Subcutaneous adipose tissue (tissue), 4 donors: ENCODE results near the gene FES. TPM values are rescaled to one million over a fixed set of nuclear protein-coding genes. Genes with fewer than 3 reads are reported as not detected.

Source experiments
- total RNA-seq, 4 donors: library from RNA; depleted of rRNA; stranded (reverse); fragments of >200 nt; gene quantifications; one replicate each; pipeline ENCODE4 v1.1.0, GENCODE V29; 2016
- TF ChIP-seq, protein P1 (sequence below): fragments of 450-650 bp; IDR thresholded peaks from one replicate; pipeline ENCODE4 v1.5.1; 2016; ENCODE audit warnings: low read depth, mild to moderate bottlenecking, control low read depth, antibody characterized with exemption, moderate library complexity

The FES gene
- total RNA-seq, 4 donors from 2014 or later = 37.5 to 85.2 (median 75.8) TPM

GRCh38 chr15:90869140-90869541, 15.2 kb upstream of the FES start:
- TF ChIP-seq, protein P1, sequence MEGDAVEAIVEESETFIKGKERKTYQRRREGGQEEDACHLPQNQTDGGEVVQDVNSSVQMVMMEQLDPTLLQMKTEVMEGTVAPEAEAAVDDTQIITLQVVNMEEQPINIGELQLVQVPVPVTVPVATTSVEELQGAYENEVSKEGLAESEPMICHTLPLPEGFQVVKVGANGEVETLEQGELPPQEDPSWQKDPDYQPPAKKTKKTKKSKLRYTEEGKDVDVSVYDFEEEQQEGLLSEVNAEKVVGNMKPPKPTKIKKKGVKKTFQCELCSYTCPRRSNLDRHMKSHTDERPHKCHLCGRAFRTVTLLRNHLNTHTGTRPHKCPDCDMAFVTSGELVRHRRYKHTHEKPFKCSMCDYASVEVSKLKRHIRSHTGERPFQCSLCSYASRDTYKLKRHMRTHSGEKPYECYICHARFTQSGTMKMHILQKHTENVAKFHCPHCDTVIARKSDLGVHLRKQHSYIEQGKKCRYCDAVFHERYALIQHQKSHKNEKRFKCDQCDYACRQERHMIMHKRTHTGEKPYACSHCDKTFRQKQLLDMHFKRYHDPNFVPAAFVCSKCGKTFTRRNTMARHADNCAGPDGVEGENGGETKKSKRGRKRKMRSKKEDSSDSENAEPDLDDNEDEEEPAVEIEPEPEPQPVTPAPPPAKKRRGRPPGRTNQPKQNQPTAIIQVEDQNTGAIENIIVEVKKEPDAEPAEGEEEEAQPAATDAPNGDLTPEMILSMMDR = no peak

DNA sequence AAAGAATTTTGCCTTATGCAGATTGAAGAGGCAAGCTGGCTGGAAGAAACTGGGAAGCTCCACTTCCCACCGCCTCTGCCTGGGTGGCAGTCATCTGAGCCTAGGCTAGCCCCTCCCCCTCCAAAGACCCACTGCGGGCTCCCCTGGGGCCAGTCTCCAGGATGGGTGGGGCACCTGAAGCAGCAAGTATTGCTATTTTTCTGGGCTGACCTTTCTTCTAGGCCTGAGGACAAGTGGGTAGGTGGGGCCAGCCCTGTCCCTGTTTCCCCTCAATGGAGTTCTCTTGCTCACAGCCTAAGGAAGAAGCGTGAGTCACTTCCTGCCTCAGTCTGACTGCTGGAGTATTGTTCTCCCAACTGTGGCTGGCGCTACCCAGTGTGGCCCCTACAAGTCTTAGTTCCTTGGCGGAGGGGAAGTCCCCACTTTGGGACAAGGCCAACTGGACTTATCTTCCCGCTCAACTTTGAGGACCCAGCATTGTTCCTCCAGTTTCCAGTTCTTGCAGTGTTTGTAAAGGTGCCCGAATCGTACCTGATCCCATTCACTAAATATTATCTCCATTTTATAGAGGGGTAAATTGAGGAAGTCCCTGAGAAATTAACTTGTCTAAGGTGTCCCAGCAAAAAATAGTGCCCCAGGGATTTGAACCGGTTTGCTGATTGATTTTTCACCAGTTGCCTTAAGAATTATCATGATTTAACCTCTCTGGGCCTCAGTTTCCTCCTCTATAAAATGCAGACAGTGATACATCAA, 14.5 kb upstream of the FES start:
- TF ChIP-seq, protein P1 = no peak

DNA sequence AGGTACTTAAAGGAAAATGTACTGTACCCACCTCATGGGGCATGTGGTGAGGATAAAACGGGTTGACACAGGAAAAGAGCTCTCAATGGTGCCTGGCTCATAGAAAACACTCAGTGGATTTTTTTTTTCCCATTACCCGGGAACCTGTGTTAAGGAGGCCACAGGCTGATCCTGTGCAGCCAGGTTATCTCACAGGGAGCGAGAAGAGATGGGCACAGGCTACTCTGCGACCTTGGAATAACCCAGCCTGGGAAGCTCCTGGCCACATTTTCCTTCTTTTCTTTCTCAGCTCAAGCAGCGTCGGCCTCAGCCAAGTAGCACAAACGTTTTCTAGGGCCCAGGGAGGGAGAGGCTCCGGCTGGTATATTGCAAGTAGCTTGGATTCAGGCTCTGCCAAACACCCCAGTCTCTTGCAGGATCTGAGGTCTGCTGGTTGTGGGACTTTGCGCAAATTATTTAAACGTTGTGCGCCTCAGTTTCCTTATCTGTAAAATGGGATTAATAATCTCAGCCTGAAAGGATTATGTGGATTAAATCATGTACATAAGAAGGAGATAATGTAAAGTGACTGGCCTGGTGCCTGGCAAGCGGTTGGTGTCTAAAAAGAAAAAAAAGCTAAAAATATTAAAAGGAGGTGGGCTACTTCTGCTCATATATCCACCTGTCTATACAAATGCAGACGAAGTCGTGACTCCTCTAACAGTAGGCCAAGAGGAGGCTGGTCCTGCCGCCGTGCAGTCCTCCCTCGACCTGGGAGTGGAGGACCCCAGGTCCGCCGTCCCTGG, 13.8 kb upstream of the FES start:
- TF ChIP-seq, protein P1 = no peak

GRCh38 chr15:90871139-90871715, 13.1 kb upstream of the FES start:
- TF ChIP-seq, protein P1 = no peak

DNA sequence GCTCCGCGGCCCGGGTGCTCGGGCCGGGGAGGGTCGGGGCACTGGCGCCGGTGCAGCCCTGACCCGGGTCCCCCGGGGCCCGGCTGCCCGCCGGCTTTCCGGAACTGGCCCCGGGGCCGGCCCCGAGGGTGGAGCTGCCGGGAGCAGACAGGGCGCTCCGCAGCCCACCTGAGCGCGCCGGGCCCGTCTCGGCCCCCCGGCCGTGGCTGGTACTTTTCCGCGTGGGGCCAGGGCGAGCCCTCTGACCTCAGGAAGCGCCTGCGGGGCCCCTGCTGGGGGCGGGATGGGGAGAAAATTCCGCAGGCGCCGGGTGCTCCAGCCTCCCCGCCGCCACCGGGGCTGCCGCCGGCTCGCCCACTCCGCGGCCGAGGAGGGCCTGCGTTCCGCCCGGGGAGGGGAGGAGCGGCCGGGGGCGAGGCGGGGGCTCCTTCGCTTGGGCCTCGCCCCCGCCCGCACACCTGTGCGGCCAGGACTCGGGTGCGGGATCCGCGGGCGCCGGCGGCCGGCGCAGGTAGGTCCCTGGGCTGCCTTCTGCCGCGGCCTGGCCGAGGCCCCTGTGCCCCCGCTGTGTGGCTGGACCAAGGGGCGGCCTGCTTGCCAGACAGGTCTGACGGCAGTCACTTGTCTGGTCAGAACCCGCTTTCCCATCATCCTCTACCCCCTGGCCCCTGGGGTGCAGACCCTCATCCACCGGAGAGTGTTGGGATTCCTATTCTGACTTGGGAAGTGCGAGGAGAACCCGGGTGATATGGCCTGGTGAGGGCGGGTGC, 12.4 kb upstream of the FES start:
- TF ChIP-seq, protein P1 = no peak

- TF ChIP-seq, protein P1 = no peak
Observed at GRCh38 chr15:90872486-90873184, 11.7 kb upstream of the FES start.
